T follicular helper cell (primary cell): ENCODE data around the gene OTULIN.

ENCODE experiments used
- DNase-seq: peaks from one replicate; pipeline ENCODE4 v3.0.0-alpha.2; 2020; ENCODE audit warnings: low read depth

The OTULIN gene

GRCh38 chr5:14743601-14744295 lies 79.2 kb downstream of the OTULIN start:
- no peak for DNase-seq

- no peak for DNase-seq
Observed at GRCh38 chr5:14744296-14745187, 80.0 kb downstream of the OTULIN start.

- no peak for DNase-seq
Observed at GRCh38 chr5:14745188-14745563, 80.7 kb downstream of the OTULIN start.

- DNase-seq: no peak
Observed at GRCh38 chr5:14745753-14746152, 81.2 kb downstream of the OTULIN start.

- no peak for DNase-seq
Observed at GRCh38 chr5:14748180-14748900, 83.8 kb downstream of the OTULIN start.
